ENCODE data around the gene ANGPTL2. TPM values are rescaled to one million over a fixed set of nuclear protein-coding genes. Genes with fewer than 3 reads are reported as not detected.
A peak's percentile ranks its signal among the peaks of the same experiment; 100 is the strongest.

Gene ANGPTL2
- total RNA-seq, 4 donors from 2014 or later, result 17.3 to 21.3 (median 19.8) TPM

DNA sequence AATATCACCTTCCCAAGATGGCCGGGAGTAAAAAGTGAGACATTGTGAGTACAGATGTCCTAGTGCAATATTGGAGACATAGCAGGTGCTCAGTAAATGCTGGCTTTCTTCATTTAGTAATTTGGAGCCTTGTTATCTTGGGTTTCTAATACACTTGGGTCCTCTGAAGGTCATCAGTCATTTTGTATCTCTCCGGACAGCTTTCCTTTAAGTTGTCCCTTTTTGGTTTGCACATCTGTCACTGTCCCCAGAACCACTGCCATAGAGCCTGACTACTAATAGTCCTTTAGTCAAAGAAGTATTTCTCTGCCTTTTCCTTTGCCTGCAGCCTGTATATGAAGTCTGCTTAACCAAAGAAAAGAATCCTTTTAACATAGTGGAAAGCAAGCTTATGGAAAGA is 7.8 kb upstream of the ANGPTL2 start:
- TF ChIP-seq EP300 (IDR thresholded peaks at IDR 0.05) (no peak), POLR2AphosphoS5 (IDR thresholded peaks at IDR 0.05) (no peak)
- WGBS, result 88% methylated on average over 2 of the region's 2 CpGs
- peak overlapping the region; percentile 79 for H3K27ac ChIP-seq
- H3K4me1 ChIP-seq, result peaks cover 65% of the 10 kb centered on the region
- no peak for DNase-seq (ENCODE audit: low spot score in 2 of 2)
- no peaks in the 10 kb centered on the region for H3K36me3 ChIP-seq
- H3K4me3 ChIP-seq, result no peak overlapping the region
- no peaks in the 10 kb centered on the region for H3K9me3 ChIP-seq
- no peaks in the 10 kb centered on the region for H3K27me3 ChIP-seq

GRCh38 chr9:127129718-127130085 is 7.3 kb upstream of the ANGPTL2 start:
- H3K4me3 ChIP-seq, result no peak overlapping the region
- TF ChIP-seq CTCF (IDR thresholded peaks at IDR 0.05) (no peak), EP300 (IDR thresholded peaks at IDR 0.05) (no peak), POLR2A (IDR thresholded peaks at IDR 0.05) (no peak), POLR2AphosphoS5 (IDR thresholded peaks at IDR 0.05) (no peak)
- H3K27me3 ChIP-seq, result no peaks in the 10 kb centered on the region
- H3K4me1 ChIP-seq, result peaks cover 59% of the 10 kb centered on the region
- H3K27ac ChIP-seq, result peak overlapping the region; percentile 80
- DNase-seq (ENCODE audit: low spot score in 2 of 2), result no peak
- no peaks in the 10 kb centered on the region for H3K36me3 ChIP-seq
- WGBS, result 81% methylated on average over 3 of the region's 3 CpGs
- no peaks in the 10 kb centered on the region for H3K9me3 ChIP-seq

DNA sequence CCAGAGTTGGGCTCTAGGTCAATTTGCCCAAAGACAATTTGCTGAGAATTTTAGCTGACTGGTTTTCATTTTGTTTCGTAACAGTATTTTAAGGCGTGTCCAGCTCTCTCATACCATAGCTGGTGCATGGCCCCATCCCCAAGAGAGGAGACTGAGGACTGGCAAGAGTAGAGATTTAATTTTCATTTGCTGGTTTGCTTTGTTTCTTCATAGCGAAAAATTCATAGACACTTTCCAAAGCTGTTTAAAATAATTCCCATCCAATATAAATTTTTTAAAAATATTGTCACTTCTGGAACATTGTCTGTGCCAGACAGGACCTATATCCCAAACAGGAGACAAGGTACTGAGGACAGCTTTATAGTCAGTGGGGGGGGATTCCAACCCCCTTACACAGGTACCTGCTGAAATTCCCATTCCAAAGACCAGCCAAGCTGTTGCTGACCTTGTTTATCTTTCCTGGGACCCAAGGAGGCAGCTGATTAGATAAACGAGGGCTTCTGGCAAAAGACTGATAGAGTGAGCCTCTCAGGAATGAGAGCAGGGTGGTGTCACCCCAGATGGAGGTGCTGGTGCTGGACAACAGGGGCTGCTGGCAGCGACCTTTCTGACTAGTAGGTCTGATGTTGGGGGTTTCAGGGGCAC is 6.8 kb upstream of the ANGPTL2 start:
- H3K27ac ChIP-seq, result peak overlapping the region; percentile 80
- H3K9me3 ChIP-seq, result no peaks in the 10 kb centered on the region
- no peak for DNase-seq (ENCODE audit: low spot score in 2 of 2)
- no peak overlapping the region for H3K4me3 ChIP-seq
- no peak for TF ChIP-seq POLR2A (IDR thresholded peaks at IDR 0.05)
- no peak for TF ChIP-seq POLR2AphosphoS5 (IDR thresholded peaks at IDR 0.05)
- TF ChIP-seq CTCF (IDR thresholded peaks at IDR 0.05), result no peak
- no peak for TF ChIP-seq EP300 (IDR thresholded peaks at IDR 0.05)
- no peaks in the 10 kb centered on the region for H3K27me3 ChIP-seq
- peaks cover 56% of the 10 kb centered on the region for H3K4me1 ChIP-seq
- WGBS, result 69% methylated on average over 5 of the region's 5 CpGs
- H3K36me3 ChIP-seq, result no peaks in the 10 kb centered on the region

DNA sequence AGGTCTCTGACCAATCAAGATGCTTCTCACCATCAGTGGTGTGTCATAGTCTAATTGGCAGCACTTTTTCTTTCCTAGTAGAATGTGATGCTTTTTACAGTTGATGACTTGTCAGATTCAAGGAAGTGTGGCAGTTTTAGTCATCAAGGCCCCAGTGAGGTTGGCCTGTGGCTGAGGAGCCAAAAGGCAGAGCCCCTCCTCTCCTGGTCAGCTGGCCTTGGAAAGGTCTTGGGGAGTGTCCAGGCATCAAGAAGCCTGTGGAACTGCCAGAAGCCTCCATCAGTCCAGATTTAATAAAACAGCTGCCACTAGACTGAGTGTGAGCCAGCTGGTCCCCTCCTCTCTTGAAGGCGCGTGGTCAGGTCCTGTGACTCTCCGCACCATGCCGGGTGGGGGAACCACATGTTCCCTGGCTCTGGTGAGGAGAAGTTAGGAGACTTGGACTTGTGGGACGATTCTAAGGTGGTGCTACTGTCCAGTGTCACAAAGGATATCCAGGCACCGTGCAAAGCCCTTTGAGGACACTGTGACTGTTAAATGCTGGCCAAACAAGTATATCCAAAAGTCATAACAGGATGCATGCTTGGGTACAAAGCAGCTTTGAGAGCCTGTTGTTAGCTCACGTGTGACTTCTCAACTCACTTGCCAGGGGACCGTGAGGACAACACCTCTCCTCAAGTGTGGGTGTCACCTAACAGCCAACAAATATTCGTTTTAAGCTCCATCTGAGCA is 6.1 kb upstream of the ANGPTL2 start:
- no peaks in the 10 kb centered on the region for H3K36me3 ChIP-seq
- TF ChIP-seq POLR2A (IDR thresholded peaks at IDR 0.05), result no peak
- TF ChIP-seq CTCF (IDR thresholded peaks at IDR 0.05), result no peak
- peak in 1 of 3 donors; percentile 2 for TF ChIP-seq POLR2AphosphoS5 (IDR thresholded peaks at IDR 0.05)
- no peak overlapping the region for H3K4me3 ChIP-seq
- DNase-seq (ENCODE audit: low spot score in 2 of 2), result peak in 1 of 2 donors; percentile 84
- WGBS, result 48% methylated on average over 8 of the region's 9 CpGs
- no peaks in the 10 kb centered on the region for H3K9me3 ChIP-seq
- H3K4me1 ChIP-seq, result peaks cover 54% of the 10 kb centered on the region
- peak overlapping the region; percentile 80 for H3K27ac ChIP-seq
- no peaks in the 10 kb centered on the region for H3K27me3 ChIP-seq

GRCh38 chr9:127126971-127127370 is 4.5 kb upstream of the ANGPTL2 start:
- Histone ChIP-seq H3K27ac (no peak overlapping the region), H3K4me1 (peaks cover 56% of the 10 kb centered on the region), H3K36me3 (no peaks in the 10 kb centered on the region), H3K4me3 (no peak overlapping the region), H3K27me3 (no peaks in the 10 kb centered on the region), H3K9me3 (no peaks in the 10 kb centered on the region)
- TF ChIP-seq EP300 (IDR thresholded peaks at IDR 0.05) (no peak), CTCF (IDR thresholded peaks at IDR 0.05) (no peak), POLR2A (IDR thresholded peaks at IDR 0.05) (no peak), POLR2AphosphoS5 (IDR thresholded peaks at IDR 0.05) (no peak)
- 69% methylated on average over 1 of the region's 1 CpG for WGBS
- DNase-seq (ENCODE audit: low spot score in 2 of 2), result no peak
